ENCODE results near the gene DUSP7.

DNA sequence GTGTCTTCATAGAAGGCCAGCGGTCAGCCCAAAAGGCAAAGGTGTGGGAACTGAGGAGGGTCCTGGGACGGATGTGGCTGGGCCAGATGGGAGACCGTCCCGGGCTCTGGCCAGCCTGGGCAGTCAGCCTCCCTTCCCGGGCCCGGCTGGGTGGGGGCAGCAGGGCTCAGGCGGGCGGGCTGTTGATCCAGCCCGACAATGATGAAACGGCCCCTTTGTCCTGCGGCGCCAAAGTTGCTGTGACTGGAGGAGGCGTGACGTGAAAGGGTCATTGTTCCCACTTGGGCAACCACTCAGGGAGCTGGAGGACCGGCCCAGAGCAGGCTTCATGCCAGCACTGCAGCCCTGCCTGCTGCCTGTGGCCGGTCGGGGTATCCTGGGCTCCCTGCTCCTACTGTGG is 16.5 kb downstream of the DUSP7 start:
- TF ChIP-seq POLR2A (IDR thresholded peaks at IDR 0.05) (no peak), EP300 (IDR thresholded peaks at IDR 0.05) (no peak), POLR2AphosphoS5 (IDR thresholded peaks at IDR 0.05) (no peak)
- TF ChIP-seq, protein P1, sequence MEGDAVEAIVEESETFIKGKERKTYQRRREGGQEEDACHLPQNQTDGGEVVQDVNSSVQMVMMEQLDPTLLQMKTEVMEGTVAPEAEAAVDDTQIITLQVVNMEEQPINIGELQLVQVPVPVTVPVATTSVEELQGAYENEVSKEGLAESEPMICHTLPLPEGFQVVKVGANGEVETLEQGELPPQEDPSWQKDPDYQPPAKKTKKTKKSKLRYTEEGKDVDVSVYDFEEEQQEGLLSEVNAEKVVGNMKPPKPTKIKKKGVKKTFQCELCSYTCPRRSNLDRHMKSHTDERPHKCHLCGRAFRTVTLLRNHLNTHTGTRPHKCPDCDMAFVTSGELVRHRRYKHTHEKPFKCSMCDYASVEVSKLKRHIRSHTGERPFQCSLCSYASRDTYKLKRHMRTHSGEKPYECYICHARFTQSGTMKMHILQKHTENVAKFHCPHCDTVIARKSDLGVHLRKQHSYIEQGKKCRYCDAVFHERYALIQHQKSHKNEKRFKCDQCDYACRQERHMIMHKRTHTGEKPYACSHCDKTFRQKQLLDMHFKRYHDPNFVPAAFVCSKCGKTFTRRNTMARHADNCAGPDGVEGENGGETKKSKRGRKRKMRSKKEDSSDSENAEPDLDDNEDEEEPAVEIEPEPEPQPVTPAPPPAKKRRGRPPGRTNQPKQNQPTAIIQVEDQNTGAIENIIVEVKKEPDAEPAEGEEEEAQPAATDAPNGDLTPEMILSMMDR (IDR thresholded peaks at IDR 0.05) = no peak

Measured in gastroesophageal sphincter (tissue), 3 donors.